Hepatic stellate cell (primary cell): ENCODE data around the gene PPM1D.
"Not testable (repeated sequence)": the region's sequence is repeated elsewhere in the genome, so short reads cannot be mapped to it uniquely, and the experiment has no call there.

Experiments
- DNase-seq: peaks from one replicate; pipeline ENCODE4 v3.0.0; 2011; ENCODE audit warnings: low spot score

The PPM1D gene

DNA sequence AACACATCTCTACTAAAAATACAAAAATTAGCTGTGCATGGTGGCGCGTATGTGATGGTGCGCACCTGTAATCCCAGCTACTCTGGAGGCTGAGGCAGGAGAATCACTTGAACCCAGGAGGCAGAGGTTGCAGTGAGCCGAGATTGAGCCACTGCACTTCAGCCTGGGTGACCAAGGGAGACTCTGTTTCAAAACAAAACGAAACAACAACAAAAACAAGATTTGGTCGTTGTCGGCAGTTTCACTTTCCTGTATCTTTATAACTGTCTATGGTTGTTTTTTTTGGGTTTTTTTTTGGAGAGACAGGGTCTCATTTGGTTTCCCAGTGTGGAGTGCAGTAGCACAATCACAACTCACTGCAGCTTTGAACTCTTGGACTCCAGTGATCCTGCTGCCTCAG, 68.7 kb downstream of the PPM1D start:
- DNase-seq: not testable (repeated sequence)

- DNase-seq: no peak
Observed at GRCh38 chr17:60671482-60671881, 71.5 kb downstream of the PPM1D start.

- DNase-seq: not testable (repeated sequence)
Observed at GRCh38 chr17:60674637-60675036, 74.6 kb downstream of the PPM1D start.

DNA sequence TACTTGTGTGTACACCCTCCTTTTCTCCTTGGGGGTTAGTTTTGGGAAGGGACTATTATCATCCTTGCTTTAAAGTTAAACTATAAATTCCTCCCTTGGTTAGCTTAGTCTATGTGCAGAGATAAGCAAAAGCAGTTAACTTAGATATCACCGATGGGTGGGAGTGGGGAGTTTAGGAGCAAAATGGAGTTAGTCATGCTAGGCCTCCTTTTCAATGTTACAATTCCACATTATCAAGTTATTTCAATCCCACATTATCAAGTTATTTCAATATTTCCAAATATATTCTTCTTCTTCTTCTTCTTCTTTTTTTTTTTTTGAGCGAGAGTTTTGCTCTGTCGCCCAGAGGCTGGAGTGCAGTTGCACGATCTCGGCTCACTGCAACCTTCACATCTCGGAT, 76.0 kb downstream of the PPM1D start:
- no peak for DNase-seq

GRCh38 chr17:60676758-60677307, 76.8 kb downstream of the PPM1D start:
- no peak for DNase-seq

GRCh38 chr17:60677308-60678117, 77.5 kb downstream of the PPM1D start, which contains the start of gene BCAS3:
TSS of gene BCAS3 (plus strand) at chr17:60677851.
- DNase-seq: peak; percentile 100

GRCh38 chr17:60678118-60678444, 78.1 kb downstream of the PPM1D start:
- DNase-seq: no peak

DNA sequence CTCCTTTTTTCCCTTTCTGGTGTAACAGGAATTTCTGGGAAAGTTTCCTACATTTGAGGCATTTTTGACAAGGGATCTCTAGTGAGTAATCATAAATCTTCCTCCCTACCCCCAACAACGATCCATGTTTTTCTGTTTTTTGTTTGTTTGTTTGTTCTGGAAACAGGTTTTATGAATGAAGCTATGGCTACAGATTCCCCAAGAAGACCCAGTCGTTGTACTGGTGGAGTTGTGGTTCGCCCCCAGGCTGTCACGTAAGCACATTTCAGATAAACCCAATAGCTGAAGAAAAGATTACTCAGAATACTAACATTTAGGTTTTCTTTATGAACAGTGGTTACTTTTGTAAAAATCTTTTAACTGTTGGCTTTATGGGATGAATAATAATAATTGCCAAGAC, 79.3 kb downstream of the PPM1D start:
- no peak for DNase-seq

GRCh38 chr17:60680754-60681153, 80.8 kb downstream of the PPM1D start:
- no peak for DNase-seq

DNA sequence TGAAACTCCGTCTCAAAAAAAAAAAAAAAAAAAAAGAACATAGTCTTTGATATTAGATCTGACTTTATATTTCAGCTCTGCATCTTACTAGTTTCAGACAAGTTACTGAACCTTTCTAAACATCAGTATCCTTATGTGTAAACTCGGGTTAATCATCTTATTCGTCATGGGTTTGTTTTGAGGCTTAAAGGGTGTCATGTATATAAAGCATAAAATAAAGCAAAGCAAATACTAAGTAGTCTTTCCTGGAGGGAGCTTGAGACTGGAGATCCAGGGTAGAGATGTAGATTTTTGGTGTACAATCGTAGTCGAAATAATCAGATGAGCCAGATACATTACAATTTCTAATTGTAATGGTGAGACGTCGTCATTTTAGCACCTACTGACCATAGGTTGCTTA, 85.4 kb downstream of the PPM1D start:
- DNase-seq: no peak

GRCh38 chr17:60695960-60696359, 96.0 kb downstream of the PPM1D start:
- no peak for DNase-seq

DNA sequence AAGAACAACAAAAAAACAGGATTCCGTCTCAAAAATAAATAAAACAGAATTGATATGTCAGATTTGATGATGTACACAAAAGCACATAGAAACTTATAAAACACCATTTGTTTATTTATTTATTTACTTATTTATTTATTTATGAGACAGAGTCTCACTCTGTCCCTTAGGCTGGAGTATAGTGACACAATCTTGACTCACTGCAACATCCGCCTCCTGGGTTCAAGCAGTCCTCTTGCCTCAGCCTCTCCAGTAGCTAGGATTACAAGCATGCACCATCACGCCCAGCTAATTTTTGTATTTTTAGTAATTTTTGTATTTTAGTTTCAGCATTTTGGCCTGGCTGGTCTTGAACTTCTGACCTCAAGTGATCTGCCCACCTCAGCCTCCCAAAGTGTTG, 99.1 kb downstream of the PPM1D start:
- no peak for DNase-seq

DNA sequence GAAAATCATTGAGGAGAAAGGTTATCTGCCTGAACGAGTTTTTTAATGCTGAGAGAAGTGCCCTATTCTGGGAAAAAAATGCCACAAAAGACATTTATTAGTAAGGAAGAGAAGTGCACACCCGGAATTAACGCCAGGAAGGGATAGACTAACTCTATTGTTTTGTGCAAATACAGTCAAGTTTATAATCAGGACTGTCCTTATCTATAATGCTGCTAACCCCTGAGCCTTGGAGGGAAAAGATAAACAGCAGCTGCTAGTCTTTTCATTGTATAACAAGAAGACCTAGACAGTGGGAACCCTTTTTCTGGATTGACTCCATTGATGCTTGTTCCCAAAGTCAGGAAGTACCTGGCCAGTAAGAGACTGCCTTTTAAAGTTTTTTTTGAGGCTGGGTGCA, 104.2 kb downstream of the PPM1D start:
- no peak for DNase-seq

DNA sequence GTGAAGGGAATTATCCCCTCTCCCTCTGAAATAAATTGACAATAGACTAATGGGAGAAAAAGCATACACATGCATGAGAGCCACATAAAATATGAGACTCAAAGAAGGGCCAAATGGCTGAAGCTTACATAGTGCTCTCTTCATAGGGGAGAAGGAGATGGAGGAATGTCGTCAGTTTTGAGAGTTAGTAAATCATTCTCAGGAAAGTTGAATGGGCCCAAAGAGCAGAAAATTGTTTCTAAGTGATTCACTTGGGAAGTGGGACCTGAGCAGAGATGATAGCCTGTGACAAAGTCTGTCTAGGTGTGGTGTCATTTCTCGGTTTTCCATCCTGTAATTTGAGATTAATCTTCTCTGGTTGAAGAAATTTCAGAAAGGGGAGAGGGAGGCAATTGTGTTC, 112.7 kb downstream of the PPM1D start:
- DNase-seq: no peak

- no peak for DNase-seq
Observed at GRCh38 chr17:60713608-60714007, 113.6 kb downstream of the PPM1D start.
